Pancreas (tissue), 10 donors: ENCODE measurements around the gene FAM124A. TPM values are rescaled to one million over a fixed set of nuclear protein-coding genes. Genes with fewer than 3 reads are reported as not detected.

Source experiments
- ATAC-seq, 4 donors: fragments of 200-7000 bp; cut with Tn5 transposase; one replicate each; pipeline versions ENCODE4 v1.8.0 to v1.9.1; 2020; ENCODE audit warnings: mild to moderate bottlenecking in 4 of 4, moderate library complexity in 4 of 4
- DNase-seq, 6 donors: peaks; one replicate each; pipeline ENCODE4 v3.0.0-alpha.2; 2020
- FAIRE-seq: peaks from 2 replicates; lab custom pipeline; 2012; peaks lifted over from hg19 to GRCh38; lab: Jason Lieb, UNC
- H3K27ac ChIP-seq, 4 donors: fragments of 200-600 bp; sonication (generic); 1 replicate in 3 of 4; 2 replicates in 1 of 4; pipeline versions ENCODE4 v1.5.0 to v1.8.0; 2020
- H3K27me3 ChIP-seq, 4 donors: fragments of 200-600 bp; one replicate each; pipeline ENCODE4 v1.8.0; 2021
- H3K36me3 ChIP-seq, 3 donors: fragments of 200-600 bp; sonication (generic) in 1 of 3; one replicate each; pipeline versions ENCODE4 v1.5.0 to v1.8.0; 2020 to 2021
- H3K4me1 ChIP-seq, 3 donors: fragments of 200-600 bp; one replicate each; pipeline ENCODE4 v1.8.0; 2021
- H3K4me3 ChIP-seq, 4 donors: fragments of 200-600 bp; sonication (generic) in 2 of 4; one replicate each; pipeline versions ENCODE4 v1.5.0 to v1.8.0; 2020 to 2021
- H3K9me3 ChIP-seq, 4 donors: fragments of 200-600 bp; one replicate each; pipeline ENCODE4 v1.8.0; 2021
- CTCF ChIP-seq, 4 donors: fragments of 200-600 bp; sonication (generic) in 3 of 4; IDR thresholded peaks; one replicate each; pipeline versions ENCODE4 v1.5.0 to v1.8.0; 2021; ENCODE audit warnings: antibody characterized with exemption in 4 of 4
- WGBS, 2 donors: extraction: QIAGEN DNeasy Blood & Tissue Kit; methylation state at CpG; one replicate each; pipeline ENCODE4 v1.1.7; 2013; 5-methylcytosine and 5-hydroxymethylcytosine counted together
- intact Hi-C, 3 donors: fragments of 100-400 bp; cut with DNase I; formaldehyde crosslinking; loops; one replicate each; pipeline versions ENCODE4 v1.11.1 to v1.14.2; 2022
- polyA plus RNA-seq, 2 donors: library from polyadenylated mRNA; stranded (reverse); fragments of 200-250 nt; gene quantifications; one replicate each; pipeline ENCODE4 v1.2.3, GENCODE V29; 2013
- total RNA-seq, 6 donors: library from RNA; stranded (reverse); fragmentation: NEBNext Ultra II Directional in 4 of 6; extraction: Animal tissue kit (Norgen Biotek cat#: 25700) in 4 of 6; gene quantifications; one replicate each; pipeline versions ENCODE4 v1.2.1 to v1.2.4, GENCODE V29; 2021 to 2023
- donor health status: healthy with polysubstance abuse.
- donor health status: DM: no; HTN: no; CAD: no; lungs with moderate emphysema.
- donor health status: DM: no; HTN: no; CAD: no.
- donor health status: control.
- donor health status: control.
- donor health status: Bipolar disorder and iron deficiency.
- donor health status: DM: yes; HTN: yes; CAD: no.
- donor health status: DM: no; HTN: no; CAD: no.
- donor health status: DM: no; HTN: no; CAD: no.
- donor health status: DM: yes; HTN: yes; CAD: no.

Gene FAM124A
- total and polyA plus RNA-seq, 8 donors = 0.47 to 1.6 (median 0.77) TPM

DNA sequence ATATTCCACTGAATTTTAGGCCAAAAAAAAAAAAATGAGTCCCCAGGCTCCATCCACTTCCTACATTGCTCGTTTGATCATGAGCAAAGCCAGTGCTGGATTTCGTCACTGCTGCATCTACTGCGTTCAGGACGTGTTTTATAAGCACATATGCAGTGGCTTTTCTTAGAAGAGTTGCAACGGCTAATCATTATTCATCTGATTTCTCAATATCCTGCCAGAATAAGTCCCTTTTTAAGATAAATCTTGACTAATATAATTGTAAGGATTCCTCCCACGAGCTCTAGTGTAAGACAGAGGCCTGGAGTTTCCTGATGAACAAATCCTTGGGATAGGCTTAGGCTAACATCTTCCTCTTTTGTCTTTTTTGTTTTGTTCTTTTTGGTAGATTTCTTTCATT is 19.5 kb downstream of the FAM124A start:
- Histone ChIP-seq H3K36me3 (no peaks in the 10 kb centered on the region), H3K4me1 (no peaks in the 10 kb centered on the region), H3K27me3 (no peaks in the 10 kb centered on the region), H3K27ac (no peak overlapping the region), H3K9me3 (no peaks in the 10 kb centered on the region), H3K4me3 (no peak overlapping the region)
- intact Hi-C loops = no loop called here
- DNase-seq = no peak
- TF ChIP-seq CTCF (IDR thresholded peaks at IDR 0.05) = no peak
- WGBS, 2 donors = 78 to 79% methylated on average over 6 of the region's 6 CpGs
- FAIRE-seq = no peak
- peak in 3 of 4 donors; percentile 59 to 73 (median 63) for ATAC-seq

- Histone ChIP-seq H3K36me3 (no peaks in the 10 kb centered on the region), H3K4me1 (no peaks in the 10 kb centered on the region), H3K27me3 (no peaks in the 10 kb centered on the region), H3K27ac (no peak overlapping the region), H3K9me3 (no peaks in the 10 kb centered on the region), H3K4me3 (no peak overlapping the region)
- TF ChIP-seq CTCF (IDR thresholded peaks at IDR 0.05) = no peak
- no peak for ATAC-seq
- no peak for FAIRE-seq
- 71 to 73% methylated on average over 4 of the region's 4 CpGs for WGBS, 2 donors
- no peak for DNase-seq
- intact Hi-C loops = no loop called here
Observed at GRCh38 chr13:51243227-51243626, 21.0 kb downstream of the FAM124A start.

GRCh38 chr13:51243832-51244231 is 21.6 kb downstream of the FAM124A start:
- ATAC-seq (no peak), DNase-seq (no peak), FAIRE-seq (no peak)
- no peak overlapping the region for H3K27ac ChIP-seq
- 78 to 83% methylated on average over 8 of the region's 8 CpGs for WGBS, 2 donors
- H3K4me1 ChIP-seq = no peaks in the 10 kb centered on the region
- no peaks in the 10 kb centered on the region for H3K27me3 ChIP-seq
- no peak for TF ChIP-seq CTCF (IDR thresholded peaks at IDR 0.05)
- no peaks in the 10 kb centered on the region for H3K9me3 ChIP-seq
- no peaks in the 10 kb centered on the region for H3K36me3 ChIP-seq
- intact Hi-C loops = no loop called here
- H3K4me3 ChIP-seq = no peak overlapping the region

DNA sequence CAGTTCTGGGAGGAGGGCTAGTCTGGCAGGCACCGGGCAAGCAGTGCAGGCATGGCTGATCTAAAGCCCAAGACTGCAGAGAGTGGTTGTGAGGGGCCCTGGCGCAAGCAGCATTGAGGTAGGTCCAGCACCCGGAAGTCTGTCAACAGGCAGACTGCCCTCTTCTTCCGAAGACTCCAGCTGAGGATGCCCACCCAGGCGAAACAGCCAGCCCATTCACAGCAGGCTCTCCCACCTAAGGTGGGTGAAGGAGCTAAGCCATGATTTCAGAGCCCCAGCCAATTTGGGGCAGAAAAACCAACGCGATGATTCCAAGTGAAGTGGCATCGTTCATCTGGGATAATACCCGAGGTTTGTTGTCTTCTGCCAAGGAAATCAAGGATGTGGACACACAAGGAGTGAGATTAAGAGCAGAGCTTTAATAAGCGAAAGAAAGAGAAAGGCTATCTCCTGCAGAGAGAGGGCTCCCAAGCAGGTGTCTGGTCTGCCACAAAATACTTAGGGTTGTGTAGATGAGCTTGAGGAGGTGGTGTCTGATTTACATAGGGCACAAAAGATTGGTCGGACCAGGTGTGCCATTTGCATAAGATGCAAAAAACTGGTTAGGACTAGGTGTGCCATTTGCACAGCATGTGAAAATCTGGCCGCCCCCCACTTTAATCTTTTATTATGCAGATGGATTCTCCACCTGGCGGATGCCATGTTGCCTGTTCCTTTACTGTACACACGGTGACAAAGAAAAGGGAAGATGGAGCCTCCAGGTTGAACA is 22.6 kb downstream of the FAM124A start:
- FAIRE-seq = no peak
- intact Hi-C loops = no loop called here

More for the DNA sequence above, 22.6 kb downstream of the FAM124A start:
- Histone ChIP-seq H3K4me1 (peaks cover 0 to 4% (median 0%) of the 10 kb centered on the region in 3 donors), H3K4me3 (no peak overlapping the region), H3K9me3 (no peaks in the 10 kb centered on the region), H3K36me3 (no peaks in the 10 kb centered on the region), H3K27ac (no peak overlapping the region), H3K27me3 (peaks cover 0 to 3% (median 0%) of the 10 kb centered on the region in 4 donors)
- ATAC-seq (no peak), DNase-seq (no peak)
- no peak for TF ChIP-seq CTCF (IDR thresholded peaks at IDR 0.05)
- 71 to 79% methylated on average over 14 of the region's 14 CpGs for WGBS, 2 donors
